MCF 10A (cell line): ENCODE data around the gene ARL5A. TPM values are rescaled to one million over a fixed set of nuclear protein-coding genes. Genes with fewer than 3 reads are reported as not detected.

Experiments used
- BruUV-seq: library from RNA; stranded (reverse); fragments of 400-500 nt; replicated peaks from 2 replicates; lab custom pipeline; 2021; lab: Mats Ljungman, UMichigan
- CTCF ChIA-PET: fragments of 300-600 bp; sonication (Branson Sonifier 250); formaldehyde crosslinking; extraction: SDS; loops from one replicate; lab custom pipeline; 2021; ENCODE audit warnings: antibody characterized with exemption, inconsistent platforms; lab: Yijun Ruan, JAX
- POLR2A ChIA-PET: fragments of 300-600, 350-650 bp; sonication (Branson Sonifier 250); formaldehyde crosslinking; extraction: SDS; loops from one replicate; lab custom pipeline; 2020; ENCODE audit warnings: antibody characterized with exemption, inconsistent platforms; lab: Yijun Ruan, JAX
- DNase-seq: peaks from one replicate; pipeline ENCODE4 v3.0.0-alpha.2; 2018; ENCODE audit not compliant: unreplicated experiment
- H3K27ac Mint-ChIP-seq: one replicate; pipeline ENCODE4 v1.8.0; 2022; ENCODE audit warnings: mild to moderate bottlenecking, low read depth, mixed read lengths; ENCODE audit not compliant: unreplicated experiment
- H3K27me3 Mint-ChIP-seq: one replicate; pipeline ENCODE4 v1.8.0; 2022; ENCODE audit warnings: mixed read lengths; ENCODE audit not compliant: insufficient read depth, unreplicated experiment
- H3K36me3 Mint-ChIP-seq: one replicate; pipeline ENCODE4 v1.8.0; 2022; ENCODE audit warnings: mild to moderate bottlenecking, moderate library complexity, mixed read lengths; ENCODE audit not compliant: insufficient read depth, unreplicated experiment
- H3K4me1 Mint-ChIP-seq: one replicate; pipeline ENCODE4 v1.8.0; 2022; ENCODE audit warnings: mixed read lengths; ENCODE audit not compliant: insufficient read depth, unreplicated experiment
- H3K4me3 Mint-ChIP-seq: one replicate; pipeline ENCODE4 v1.8.0; 2022; ENCODE audit warnings: mild to moderate bottlenecking, moderate library complexity, mixed read lengths; ENCODE audit not compliant: unreplicated experiment
- H3K9me3 Mint-ChIP-seq: one replicate; pipeline ENCODE4 v1.8.0; 2022; ENCODE audit warnings: mixed read lengths; ENCODE audit not compliant: unreplicated experiment
- intact Hi-C: fragments of 100-400 bp; cut with micrococcal nuclease; formaldehyde crosslinking; loops from 2 replicates; pipeline ENCODE4 v1.14.1; 2022
- total RNA-seq: library from RNA; stranded (reverse); gene quantifications from 2 replicates; pipeline ENCODE4 v1.2.3, GENCODE V29; 2022
- TF ChIP-seq, protein P1 (sequence below): fragments of 200-600 bp; IDR thresholded peaks from one replicate; pipeline ENCODE4 v1.8.0; 2022; ENCODE audit warnings: antibody characterized with exemption, mild to moderate bottlenecking; ENCODE audit not compliant: unreplicated experiment

Gene ARL5A
- total RNA-seq, 1 experiment from 2014 or later: 34.8 TPM

DNA sequence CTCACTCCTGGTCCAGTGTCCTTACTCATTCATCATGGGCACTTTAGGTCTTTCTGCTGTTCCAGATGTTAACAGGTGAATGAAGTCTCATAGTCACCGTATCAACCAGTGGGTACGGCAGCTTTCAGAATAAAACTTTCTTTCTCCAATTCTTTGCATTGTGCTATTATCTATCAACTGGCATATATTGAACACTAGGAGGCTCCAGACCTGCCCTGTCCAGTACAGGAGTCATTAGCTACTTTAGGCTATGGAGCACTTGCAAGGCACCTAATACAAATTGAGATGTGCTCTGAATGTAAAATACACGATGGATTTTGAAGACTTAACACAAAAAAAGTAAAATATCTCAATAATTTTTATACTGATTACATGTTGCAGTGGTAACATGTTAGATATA, 50.7 kb downstream of the ARL5A start:
- H3K4me1 Mint-ChIP-seq: peaks cover 13% of the 10 kb centered on the region
- BruUV-seq: no TSS peak
- H3K9me3 Mint-ChIP-seq: no peaks in the 10 kb centered on the region
- intact Hi-C loops: no loop called here
- ChIA-PET POLR2A (no interaction called here), CTCF (no interaction called here)
- H3K36me3 Mint-ChIP-seq: peaks cover 12% of the 10 kb centered on the region
- H3K27me3 Mint-ChIP-seq: no peaks in the 10 kb centered on the region
- TF ChIP-seq, protein P1, sequence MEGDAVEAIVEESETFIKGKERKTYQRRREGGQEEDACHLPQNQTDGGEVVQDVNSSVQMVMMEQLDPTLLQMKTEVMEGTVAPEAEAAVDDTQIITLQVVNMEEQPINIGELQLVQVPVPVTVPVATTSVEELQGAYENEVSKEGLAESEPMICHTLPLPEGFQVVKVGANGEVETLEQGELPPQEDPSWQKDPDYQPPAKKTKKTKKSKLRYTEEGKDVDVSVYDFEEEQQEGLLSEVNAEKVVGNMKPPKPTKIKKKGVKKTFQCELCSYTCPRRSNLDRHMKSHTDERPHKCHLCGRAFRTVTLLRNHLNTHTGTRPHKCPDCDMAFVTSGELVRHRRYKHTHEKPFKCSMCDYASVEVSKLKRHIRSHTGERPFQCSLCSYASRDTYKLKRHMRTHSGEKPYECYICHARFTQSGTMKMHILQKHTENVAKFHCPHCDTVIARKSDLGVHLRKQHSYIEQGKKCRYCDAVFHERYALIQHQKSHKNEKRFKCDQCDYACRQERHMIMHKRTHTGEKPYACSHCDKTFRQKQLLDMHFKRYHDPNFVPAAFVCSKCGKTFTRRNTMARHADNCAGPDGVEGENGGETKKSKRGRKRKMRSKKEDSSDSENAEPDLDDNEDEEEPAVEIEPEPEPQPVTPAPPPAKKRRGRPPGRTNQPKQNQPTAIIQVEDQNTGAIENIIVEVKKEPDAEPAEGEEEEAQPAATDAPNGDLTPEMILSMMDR: no peak
- DNase-seq: no peak
- no peak overlapping the region for H3K4me3 Mint-ChIP-seq
- no peak overlapping the region for H3K27ac Mint-ChIP-seq

DNA sequence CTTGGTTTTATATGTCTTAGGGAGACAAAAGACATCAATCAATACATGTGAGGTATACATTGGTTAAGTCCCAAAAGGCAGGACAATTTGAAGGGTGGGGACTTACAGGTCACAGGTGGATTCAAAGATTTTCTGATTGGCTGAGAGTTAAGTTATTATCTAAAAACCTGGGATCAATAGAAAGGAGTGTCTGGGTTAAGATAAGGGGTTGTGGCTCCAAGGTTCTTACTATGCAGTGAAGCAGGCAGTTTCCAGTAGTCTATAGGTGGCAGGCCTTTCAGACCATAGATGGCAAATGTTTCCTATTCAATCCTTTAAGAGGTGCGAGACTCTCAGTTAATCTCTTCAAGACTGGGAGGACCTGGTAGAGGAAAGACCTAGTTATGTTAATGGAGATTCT, 51.9 kb downstream of the ARL5A start:
- no TSS peak for BruUV-seq
- DNase-seq: no peak
- Mint-ChIP-seq H3K4me1 (peaks cover 13% of the 10 kb centered on the region), H3K36me3 (peaks cover 12% of the 10 kb centered on the region), H3K27ac (no peak overlapping the region), H3K4me3 (no peak overlapping the region), H3K9me3 (no peaks in the 10 kb centered on the region), H3K27me3 (no peaks in the 10 kb centered on the region)
- ChIA-PET CTCF (interaction anchor here (0.6 to 1.0 kb wide), 3 partner anchors 10 to 819 kb away, joined by 3 to 4 read pairs (median 3); no protein-coding TSS in a partner anchor), POLR2A (interaction anchor here (0.7 kb wide), 1 partner anchor 162 kb away, joined by 4 read pairs; no protein-coding TSS in a partner anchor)
- TF ChIP-seq, protein P1: no peak
- intact Hi-C loops: no loop called here

DNA sequence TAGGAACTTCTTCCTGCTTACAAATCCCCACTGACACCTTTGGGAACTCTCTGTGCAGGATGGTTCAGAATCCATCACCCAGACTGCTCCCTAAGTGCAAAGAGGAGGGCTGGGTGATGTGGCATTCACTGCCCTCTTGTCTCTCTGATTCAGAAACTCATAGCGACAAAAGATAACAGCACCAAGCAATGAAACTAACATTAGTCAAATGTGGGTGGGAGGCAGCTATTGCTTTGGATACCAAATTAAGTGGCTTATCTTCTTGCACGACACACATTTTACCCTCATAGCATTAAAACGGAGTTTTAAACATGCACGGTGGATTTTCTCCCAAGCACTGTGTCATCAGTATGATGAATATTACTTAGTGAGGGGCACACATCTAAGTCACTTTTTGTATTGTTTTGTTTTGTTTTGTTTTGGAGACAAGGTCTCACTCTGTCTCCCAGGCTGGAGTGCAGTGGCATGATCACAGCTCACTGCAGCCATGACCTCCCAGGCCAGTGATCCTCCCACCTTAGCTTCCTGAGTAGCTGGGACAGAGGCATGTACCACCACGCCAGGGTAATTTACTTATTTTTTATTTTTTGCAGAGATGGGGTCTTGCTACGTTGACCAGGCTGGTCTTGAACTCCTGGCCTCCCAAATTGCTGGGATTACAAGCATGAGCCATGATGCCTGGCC, 53.0 kb downstream of the ARL5A start:
- TF ChIP-seq, protein P1: no peak
- Mint-ChIP-seq H3K9me3 (no peaks in the 10 kb centered on the region), H3K4me3 (no peak overlapping the region), H3K4me1 (peaks cover 13% of the 10 kb centered on the region), H3K27ac (no peak overlapping the region), H3K27me3 (no peaks in the 10 kb centered on the region), H3K36me3 (peaks cover 12% of the 10 kb centered on the region)
- CTCF ChIA-PET: interaction anchor here (0.6 to 1.0 kb wide), 5 partner anchors 15 to 733 kb away, joined by 3 to 4 read pairs (median 3); no protein-coding TSS in a partner anchor
- BruUV-seq: no TSS peak
- no peak for DNase-seq
- POLR2A ChIA-PET: no interaction called here
- intact Hi-C loops: no loop called here

DNA sequence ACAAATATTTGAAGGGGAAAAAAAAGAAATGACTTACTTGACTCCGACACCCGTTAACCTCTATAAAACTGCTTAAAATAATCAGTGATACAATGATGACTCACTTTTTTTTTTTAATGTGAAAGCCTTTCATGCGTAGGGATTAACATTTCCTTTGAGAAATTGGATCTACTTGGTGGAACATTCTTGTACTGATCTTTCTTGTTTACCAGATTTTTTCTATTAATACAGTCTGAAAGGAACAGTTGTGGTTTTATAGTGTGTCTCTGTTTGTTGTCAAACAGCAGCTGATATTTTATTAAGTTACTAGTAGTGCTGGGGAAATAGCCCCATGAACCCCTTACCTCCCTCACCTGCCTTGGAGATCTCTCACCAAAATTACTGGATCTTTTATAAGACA, 53.7 kb downstream of the ARL5A start:
- no peak overlapping the region for H3K27ac Mint-ChIP-seq
- TF ChIP-seq, protein P1: no peak
- peaks cover 13% of the 10 kb centered on the region for H3K4me1 Mint-ChIP-seq
- DNase-seq: peak; percentile 39
- H3K9me3 Mint-ChIP-seq: no peaks in the 10 kb centered on the region
- ChIA-PET CTCF (interaction anchor here (0.6 to 1.0 kb wide), 3 partner anchors 15 to 734 kb away, joined by 3 to 4 read pairs (median 3); no protein-coding TSS in a partner anchor), POLR2A (no interaction called here)
- intact Hi-C loops: no loop called here
- H3K36me3 Mint-ChIP-seq: peaks cover 6% of the 10 kb centered on the region
- no peak overlapping the region for H3K4me3 Mint-ChIP-seq
- BruUV-seq: no TSS peak
- H3K27me3 Mint-ChIP-seq: no peaks in the 10 kb centered on the region
